DND-41 (cell line): ENCODE measurements around the gene UNC5C.

Experiments used
- ATAC-seq: fragments of 200-7000 bp; cut with Tn5 transposase; 3 replicates; pipeline ENCODE4 v1.9.1; 2021; ENCODE audit warnings: low read depth; ENCODE audit not compliant: insufficient read depth
- DNase-seq: peaks from one replicate; pipeline ENCODE4 v3.0.0-alpha.2; 2020
- H2AFZ ChIP-seq: 2 replicates; pipeline ENCODE4 v1.6.0; 2012; ENCODE audit warnings: low read depth, low read length
- H3K27ac ChIP-seq: 2 replicates; pipeline ENCODE4 v1.5.1; 2012; ENCODE audit warnings: low read length, inconsistent platforms
- H3K27me3 ChIP-seq: fragments of 200-600 bp; sonication (generic); 2 replicates; pipeline ENCODE4 v1.6.0; 2012; ENCODE audit warnings: low read length, mild to moderate bottlenecking, inconsistent platforms; ENCODE audit not compliant: insufficient read depth, poor library complexity
- H3K36me3 ChIP-seq: 2 replicates; pipeline ENCODE4 v1.5.1; 2012; ENCODE audit warnings: low read length, inconsistent platforms; ENCODE audit not compliant: insufficient read depth
- H3K4me1 ChIP-seq: 2 replicates; pipeline ENCODE4 v1.5.1; 2012; ENCODE audit warnings: mild to moderate bottlenecking, low read length; ENCODE audit not compliant: insufficient read depth
- H3K4me2 ChIP-seq: 2 replicates; pipeline ENCODE4 v1.6.0; 2012; ENCODE audit warnings: mild to moderate bottlenecking, moderate library complexity, low read length, inconsistent platforms; ENCODE audit not compliant: insufficient read depth
- H3K4me3 ChIP-seq, 2 experiments: fragments of 200-600 bp in 1 of 2; shearing (Covaris generic) in 1 of 2; 2 replicates each; pipeline ENCODE4 v1.5.1; 2012 to 2016; ENCODE audit warnings: inconsistent platforms in 2 of 2, low read length in 2 of 2, mild to moderate bottlenecking in 2 of 2, low read depth in 1 of 2, moderate library complexity in 1 of 2
- H3K79me2 ChIP-seq: 2 replicates; pipeline ENCODE4 v1.6.0; 2012; ENCODE audit warnings: low read length, inconsistent platforms; ENCODE audit not compliant: insufficient read depth
- H3K9ac ChIP-seq: 2 replicates; pipeline ENCODE4 v1.6.0; 2012; ENCODE audit warnings: low read depth, mild to moderate bottlenecking, inconsistent platforms, low read length, moderate library complexity
- H3K9me3 ChIP-seq: 2 replicates; pipeline ENCODE4 v1.5.1; 2012; ENCODE audit warnings: low read length, moderate library complexity, mild to moderate bottlenecking, inconsistent platforms; ENCODE audit not compliant: insufficient read depth, severe bottlenecking
- H4K20me1 ChIP-seq: 2 replicates; pipeline ENCODE4 v1.6.0; 2012; ENCODE audit warnings: low read length; ENCODE audit not compliant: insufficient read depth
- CTCF ChIP-seq: IDR thresholded peaks from 2 replicates; pipeline ENCODE4 v1.5.1; 2012; ENCODE audit warnings: borderline replicate concordance, low read length, moderate library complexity, mild to moderate bottlenecking; ENCODE audit not compliant: poor library complexity, severe bottlenecking; ENCODE audit errors: extremely low read depth
- EZH2 ChIP-seq: IDR thresholded peaks from 3 replicates; pipeline ENCODE4 v1.6.1; 2012; ENCODE audit warnings: borderline replicate concordance, low read depth, mild to moderate bottlenecking, moderate library complexity, low read length, inconsistent platforms; ENCODE audit not compliant: severe bottlenecking

UNC5C gene

DNA sequence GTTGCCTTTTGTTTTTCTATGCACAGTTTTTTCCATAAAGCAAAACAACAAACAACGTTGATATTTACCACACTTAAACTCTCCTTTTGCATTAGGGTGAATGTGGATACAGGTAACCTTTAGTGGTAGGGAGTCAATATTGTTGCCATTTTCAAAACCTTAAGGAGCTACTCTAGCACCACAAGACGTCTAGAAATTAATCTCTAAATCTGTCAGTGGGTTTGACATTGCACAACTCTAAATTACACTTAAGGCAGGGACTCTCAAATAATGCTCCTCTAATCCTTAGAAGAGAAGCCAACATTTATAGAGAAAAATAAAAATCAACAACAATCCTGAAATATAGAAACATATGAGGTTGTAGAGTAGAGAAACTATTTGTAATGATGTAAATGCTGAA lies 297.2 kb downstream of the UNC5C start:
- TF ChIP-seq CTCF (no peak), EZH2 (no peak)
- H3K9me3 ChIP-seq: no peaks in the 10 kb centered on the region
- no peak for ATAC-seq

DNA sequence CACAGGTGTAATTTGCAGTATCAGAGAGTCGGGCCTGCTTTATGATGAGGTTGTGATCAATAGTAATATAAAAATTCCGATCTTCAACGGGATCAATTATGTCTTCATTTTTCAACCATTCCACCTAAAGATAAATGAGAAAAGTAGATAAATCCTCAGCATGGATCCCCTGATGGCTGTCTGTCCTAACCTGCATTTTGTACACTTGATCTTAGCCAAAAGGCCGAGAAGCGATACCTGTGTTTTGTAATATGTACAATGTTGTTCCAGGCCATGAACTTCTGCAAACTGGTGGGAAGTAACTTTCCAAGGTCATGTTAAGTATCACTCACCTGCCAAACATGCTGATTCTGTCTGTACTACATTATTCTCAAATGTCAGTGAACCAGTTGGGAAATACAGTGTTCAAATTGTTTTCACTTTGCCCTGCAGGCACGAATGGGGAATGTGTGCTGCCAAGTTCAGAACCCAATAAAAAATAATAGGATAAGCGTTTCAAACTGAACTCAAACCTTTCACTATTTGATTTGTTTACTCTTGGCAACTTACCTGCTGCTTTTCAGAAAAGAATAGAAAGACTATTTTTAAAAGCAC lies 298.1 kb downstream of the UNC5C start:
- no peaks in the 10 kb centered on the region for H4K20me1 ChIP-seq
- no peak for ATAC-seq

More for the DNA sequence above, 297.2 kb downstream of the UNC5C start:
- DNase-seq: no peak
- H4K20me1 ChIP-seq: no peaks in the 10 kb centered on the region
- no peak overlapping the region for H3K4me3 ChIP-seq
- no peak overlapping the region for H3K4me2 ChIP-seq
- H3K79me2 ChIP-seq: no peaks in the 10 kb centered on the region
- H3K36me3 ChIP-seq: no peaks in the 10 kb centered on the region
- no peak overlapping the region for H3K27ac ChIP-seq
- H2AFZ ChIP-seq: no peak overlapping the region
- no peak overlapping the region for H3K9ac ChIP-seq
- H3K4me1 ChIP-seq: no peaks in the 10 kb centered on the region
- no peaks in the 10 kb centered on the region for H3K27me3 ChIP-seq

DNA sequence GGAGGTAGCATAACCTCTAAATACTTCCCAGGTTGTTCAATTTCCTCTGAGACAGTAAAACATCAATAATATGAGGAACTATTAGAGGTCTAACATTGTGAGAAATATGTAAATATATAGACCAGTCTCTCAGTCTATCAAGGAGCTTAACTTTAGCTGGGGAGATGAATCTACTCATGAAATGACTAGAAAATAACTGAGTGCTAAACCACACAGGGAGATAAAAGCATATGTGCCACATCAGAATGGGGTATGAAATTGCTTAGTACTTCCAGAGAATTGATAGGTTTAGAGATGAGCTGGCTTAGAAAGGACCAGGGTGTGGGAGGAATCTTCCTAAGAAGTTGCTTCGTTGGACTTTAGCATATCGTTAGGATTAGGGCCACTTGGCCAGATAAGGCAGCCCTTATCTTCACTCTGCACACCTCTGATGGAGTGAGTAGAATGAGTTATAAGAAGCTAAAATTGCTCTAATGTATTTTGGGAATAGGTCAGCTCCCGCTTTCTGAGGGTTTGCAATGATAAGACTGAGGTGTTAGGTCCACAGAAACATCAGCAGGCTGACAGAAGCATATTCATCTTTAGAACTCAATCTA lies 299.2 kb downstream of the UNC5C start:
- ATAC-seq: no peak
- Histone ChIP-seq H3K4me3 (no peak overlapping the region), H3K9ac (no peak overlapping the region), H3K4me1 (no peaks in the 10 kb centered on the region), H2AFZ (no peak overlapping the region), H3K4me2 (no peak overlapping the region), H3K79me2 (no peaks in the 10 kb centered on the region), H3K9me3 (no peaks in the 10 kb centered on the region), H3K36me3 (no peaks in the 10 kb centered on the region), H3K27me3 (no peaks in the 10 kb centered on the region), H4K20me1 (no peaks in the 10 kb centered on the region), H3K27ac (no peak overlapping the region)
- no peak for DNase-seq
- TF ChIP-seq CTCF (no peak), EZH2 (no peak)

More for the DNA sequence above, 298.1 kb downstream of the UNC5C start:
- Histone ChIP-seq H3K4me3 (no peak overlapping the region), H3K4me2 (no peak overlapping the region), H3K79me2 (no peaks in the 10 kb centered on the region), H3K36me3 (no peaks in the 10 kb centered on the region), H3K4me1 (no peaks in the 10 kb centered on the region), H2AFZ (no peak overlapping the region), H3K27ac (no peak overlapping the region), H3K9me3 (no peaks in the 10 kb centered on the region), H3K27me3 (no peaks in the 10 kb centered on the region), H3K9ac (no peak overlapping the region)
- TF ChIP-seq CTCF: no peak
- TF ChIP-seq EZH2: no peak
- no peak for DNase-seq
